Esophagus squamous epithelium (tissue), 4 donors: ENCODE measurements around the gene NMD3.

Experiments used
- CTCF ChIP-seq, 6 experiments: fragments of 450-650 bp in 4 of 6; fragments of 200-600 bp in 2 of 6; sonication (generic) in 2 of 6; IDR thresholded peaks; one replicate each; pipeline ENCODE4 v1.5.1; 2016 to 2019; ENCODE audit warnings: antibody characterized with exemption in 6 of 6, mild to moderate bottlenecking in 4 of 6, moderate library complexity in 4 of 6
- POLR2A ChIP-seq, 4 donors: fragments of 450-650 bp; IDR thresholded peaks; one replicate each; pipeline ENCODE4 v1.6.1; 2017; ENCODE audit warnings: antibody characterized with exemption in 4 of 4, mild to moderate bottlenecking in 4 of 4, moderate library complexity in 3 of 4

GRCh38 chr3:161254861-161255260 is 33.8 kb downstream of the NMD3 start:
- TF ChIP-seq CTCF (IDR thresholded peaks at IDR 0.05) (no peak), POLR2A (IDR thresholded peaks at IDR 0.05) (no peak)
